Activated CD8-positive, alpha-beta T cell treated with anti-CD3 and anti-CD28 coated beads for 36 hours (primary cell): Measurements from ENCODE around the gene SDHAF2. TPM values are rescaled to one million over a fixed set of nuclear protein-coding genes. Genes with fewer than 3 reads are reported as not detected.
"Not testable (repeated sequence)": the region's sequence is repeated elsewhere in the genome, so short reads cannot be mapped to it uniquely, and the experiment has no call there.

Source experiments
- ATAC-seq: fragments of 200-7000 bp; cut with Tn5 transposase; one replicate; pipeline ENCODE4 v1.10.0; 2021; ENCODE audit warnings: mild to moderate bottlenecking, moderate library complexity
- CTCF ChIA-PET: fragments of 350-600 bp; sonication (Branson Sonifier 250); formaldehyde crosslinking; loops from one replicate; lab custom pipeline; 2021; ENCODE audit warnings: antibody characterized with exemption; lab: Charles Lee
- POLR2A ChIA-PET: fragments of 350-600 bp; sonication (Branson Sonifier 250); formaldehyde crosslinking; loops from one replicate; lab custom pipeline; 2021; ENCODE audit warnings: antibody characterized with exemption; lab: Charles Lee
- DNase-seq: peaks from one replicate; pipeline ENCODE4 v3.0.0-alpha.2; 2020
- H3K27ac Mint-ChIP-seq: one replicate; pipeline ENCODE4 v1.8.0; 2021; ENCODE audit warnings: mild to moderate bottlenecking, mixed read lengths
- H3K27me3 Mint-ChIP-seq: one replicate; pipeline ENCODE4 v1.8.0; 2021; ENCODE audit warnings: mixed read lengths
- H3K36me3 Mint-ChIP-seq: one replicate; pipeline ENCODE4 v1.8.0; 2021; ENCODE audit warnings: low read depth, mixed read lengths
- H3K4me1 Mint-ChIP-seq: one replicate; pipeline ENCODE4 v1.8.0; 2021; ENCODE audit warnings: low read depth, mixed read lengths
- H3K4me3 Mint-ChIP-seq: one replicate; pipeline ENCODE4 v1.8.0; 2021; ENCODE audit warnings: mild to moderate bottlenecking, moderate library complexity, mixed read lengths
- H3K9me3 Mint-ChIP-seq: one replicate; pipeline ENCODE4 v1.8.0; 2021; ENCODE audit warnings: mixed read lengths
- intact Hi-C: fragments of 100-400 bp; cut with micrococcal nuclease; formaldehyde crosslinking; loops from one replicate; pipeline ENCODE4 v1.10.0; 2022
- total RNA-seq, 2 experiments: library from RNA; stranded (reverse); gene quantifications; one replicate each; pipeline ENCODE4 v1.2.3, GENCODE V29; 2021
- TF ChIP-seq, protein P1 (sequence below): fragments of 200-600 bp; IDR thresholded peaks from one replicate; pipeline ENCODE4 v1.8.0; 2022; ENCODE audit warnings: antibody characterized with exemption, mild to moderate bottlenecking

Gene SDHAF2
- total RNA-seq, result 10 to 100 TPM; 33.6 to 35.3 TPM

DNA sequence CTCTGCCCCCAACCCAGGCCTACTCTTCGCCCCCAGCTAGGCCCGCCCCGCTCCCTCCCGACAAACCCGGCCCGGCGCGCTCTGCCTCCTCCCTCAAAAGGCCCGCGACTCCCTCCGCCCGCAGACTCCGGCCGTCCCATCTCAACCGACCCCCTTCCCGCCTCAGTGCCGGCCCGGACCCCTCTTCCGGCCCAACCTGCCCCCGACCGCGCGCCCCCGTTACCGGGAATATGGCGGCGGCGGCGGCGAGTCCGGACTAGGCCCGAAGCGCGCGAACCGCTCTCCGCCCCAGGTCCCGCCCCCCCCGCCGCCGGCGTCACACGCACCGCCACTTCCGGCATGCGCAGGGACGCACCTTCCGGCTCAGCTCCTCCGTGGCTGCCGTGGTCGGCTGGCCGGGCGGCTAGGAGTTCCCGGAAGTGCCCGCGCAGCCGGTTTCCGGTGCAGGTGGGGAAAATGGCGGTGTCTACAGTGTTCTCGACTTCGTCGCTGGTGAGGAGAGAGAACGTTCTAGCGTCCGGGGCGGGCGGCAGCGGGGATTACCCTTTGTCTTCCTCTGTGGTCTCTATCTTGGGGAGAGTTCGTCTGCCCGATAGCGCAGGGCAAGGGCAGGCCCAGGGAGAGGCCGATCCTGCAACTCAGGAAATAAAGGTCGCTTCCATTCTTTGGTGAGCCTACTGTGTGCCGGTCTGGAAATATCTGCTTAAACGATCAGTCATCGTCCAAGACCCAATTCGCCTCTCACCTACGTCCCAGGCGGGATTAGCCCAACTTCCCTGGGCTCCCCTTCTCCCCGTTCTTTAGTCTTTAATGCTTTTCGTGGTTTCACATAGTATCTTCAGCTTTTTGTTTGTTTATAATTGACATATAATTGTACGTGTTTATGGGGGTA, at the start of gene SDHAF2, which contains the start of gene CPSF7:
TSS of gene SDHAF2 (plus strand) at position 434 of the 892 bp plus-strand sequence. CDS start at position 457, 23 bp downstream.
TSS of gene CPSF7 (minus strand) at position 285 of the 892 bp plus-strand sequence. CDS start 740 bp downstream, outside the sequence.
- Mint-ChIP-seq H3K4me3 (peak within 1 kb of the TSS; percentile 98), H3K27ac (peak within 1 kb of the TSS; percentile 99), H3K9me3 (no peaks in the 10 kb centered on the region), H3K27me3 (no peaks in the 10 kb centered on the region), H3K4me1 (peaks cover 57% of the 10 kb centered on the region), H3K36me3 (peaks cover 46% of the 10 kb centered on the region)
- TF ChIP-seq, protein P1, sequence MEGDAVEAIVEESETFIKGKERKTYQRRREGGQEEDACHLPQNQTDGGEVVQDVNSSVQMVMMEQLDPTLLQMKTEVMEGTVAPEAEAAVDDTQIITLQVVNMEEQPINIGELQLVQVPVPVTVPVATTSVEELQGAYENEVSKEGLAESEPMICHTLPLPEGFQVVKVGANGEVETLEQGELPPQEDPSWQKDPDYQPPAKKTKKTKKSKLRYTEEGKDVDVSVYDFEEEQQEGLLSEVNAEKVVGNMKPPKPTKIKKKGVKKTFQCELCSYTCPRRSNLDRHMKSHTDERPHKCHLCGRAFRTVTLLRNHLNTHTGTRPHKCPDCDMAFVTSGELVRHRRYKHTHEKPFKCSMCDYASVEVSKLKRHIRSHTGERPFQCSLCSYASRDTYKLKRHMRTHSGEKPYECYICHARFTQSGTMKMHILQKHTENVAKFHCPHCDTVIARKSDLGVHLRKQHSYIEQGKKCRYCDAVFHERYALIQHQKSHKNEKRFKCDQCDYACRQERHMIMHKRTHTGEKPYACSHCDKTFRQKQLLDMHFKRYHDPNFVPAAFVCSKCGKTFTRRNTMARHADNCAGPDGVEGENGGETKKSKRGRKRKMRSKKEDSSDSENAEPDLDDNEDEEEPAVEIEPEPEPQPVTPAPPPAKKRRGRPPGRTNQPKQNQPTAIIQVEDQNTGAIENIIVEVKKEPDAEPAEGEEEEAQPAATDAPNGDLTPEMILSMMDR, result no peak
- intact Hi-C loops, result no loop called here
- DNase-seq (peak; percentile 98), ATAC-seq (peak; percentile 91)
- POLR2A ChIA-PET, result interaction anchor here (0.7 to 4.1 kb wide), 19 partner anchors 8 to 524 kb away, joined by 3 to 36 read pairs (median 4); partner anchors contain the start of genes CYB561A3, DDB1, TKFC and TMEM138
- CTCF ChIA-PET, result interaction anchor here (0.6 to 4.0 kb wide), 11 partner anchors 9 to 599 kb away, joined by 3 to 22 read pairs (median 3); partner anchors contain the start of genes LRRC10B and TMEM216

DNA sequence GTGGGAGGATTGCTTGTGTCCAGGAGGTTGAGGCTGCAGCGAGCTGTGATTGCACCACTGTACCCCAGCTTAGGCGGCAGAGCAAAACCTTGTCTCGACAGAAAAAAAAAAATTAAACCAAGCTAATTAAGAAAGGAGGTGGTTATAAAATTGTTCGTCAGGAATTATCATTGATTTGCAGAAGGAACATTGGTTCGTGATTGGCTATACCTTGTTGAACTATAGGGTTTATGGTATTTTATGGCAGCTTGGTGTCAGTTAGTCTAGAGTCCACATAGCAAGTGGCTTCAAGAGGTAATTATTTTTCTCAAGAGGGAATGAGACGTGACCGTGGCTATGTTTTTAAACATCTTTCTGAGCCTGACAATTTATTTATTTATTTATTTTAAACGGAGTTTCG, 49.0 kb upstream of the SDHAF2 start:
- Mint-ChIP-seq H3K27me3 (no peaks in the 10 kb centered on the region), H3K9me3 (no peaks in the 10 kb centered on the region), H3K36me3 (peaks cover 6% of the 10 kb centered on the region), H3K27ac (no peak overlapping the region), H3K4me1 (peaks cover 4% of the 10 kb centered on the region), H3K4me3 (no peak overlapping the region)
- POLR2A ChIA-PET, result interaction anchor here (1.1 kb wide), 1 partner anchor 11 kb away, joined by 3 read pairs; no protein-coding TSS in a partner anchor
- TF ChIP-seq, protein P1, result no peak
- CTCF ChIA-PET, result interaction anchor here (1.3 to 8.0 kb wide), 3 partner anchors 12 to 44 kb away, joined by 3 to 313 read pairs (median 3); partner anchors contain the start of genes DDB1, TKFC and TMEM216
- intact Hi-C loops, result loop anchor here (10.0 kb wide), 1 partner anchor 126 kb away; no protein-coding TSS in a partner anchor
- DNase-seq, result no peak
- no peak for ATAC-seq

DNA sequence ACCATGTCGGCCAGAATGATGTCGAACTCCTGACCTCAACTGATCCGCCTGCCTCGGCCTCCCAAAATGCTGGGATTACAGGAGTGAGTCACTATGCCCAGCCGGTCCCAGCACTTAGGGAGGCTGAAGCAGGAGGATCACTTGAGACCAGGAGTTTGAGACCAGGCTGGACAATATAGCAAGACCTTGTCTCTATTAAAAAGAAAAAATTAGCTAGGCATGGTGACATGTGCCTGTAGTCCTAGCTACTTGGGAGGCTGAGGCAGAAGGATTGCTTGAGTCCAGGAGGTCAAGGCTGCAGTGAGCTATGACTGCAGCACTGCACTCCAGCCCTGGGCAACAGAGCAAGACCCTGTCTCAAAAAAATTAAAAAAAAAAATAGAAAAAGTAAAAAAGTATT, 46.1 kb upstream of the SDHAF2 start:
- H3K4me1 Mint-ChIP-seq, DNase-seq, ATAC-seq, H3K27ac Mint-ChIP-seq, H3K36me3 Mint-ChIP-seq, H3K9me3 Mint-ChIP-seq, H3K27me3 Mint-ChIP-seq, H3K4me3 Mint-ChIP-seq: not testable (repeated sequence)
- ChIA-PET POLR2A (interaction anchor here (1.0 to 2.7 kb wide), 3 partner anchors 10 to 22 kb away, joined by 3 to 16 read pairs (median 4); partner anchors contain the start of genes CYB561A3 and TMEM138), CTCF (interaction anchor here (1.5 to 8.0 kb wide), 9 partner anchors 10 to 129 kb away, joined by 3 to 313 read pairs (median 24); partner anchors contain the start of genes CYB561A3, DDB1, TKFC and TMEM138)
- intact Hi-C loops, result loop anchor here (10.0 kb wide), 1 partner anchor 129 kb away; no protein-coding TSS in a partner anchor

DNA sequence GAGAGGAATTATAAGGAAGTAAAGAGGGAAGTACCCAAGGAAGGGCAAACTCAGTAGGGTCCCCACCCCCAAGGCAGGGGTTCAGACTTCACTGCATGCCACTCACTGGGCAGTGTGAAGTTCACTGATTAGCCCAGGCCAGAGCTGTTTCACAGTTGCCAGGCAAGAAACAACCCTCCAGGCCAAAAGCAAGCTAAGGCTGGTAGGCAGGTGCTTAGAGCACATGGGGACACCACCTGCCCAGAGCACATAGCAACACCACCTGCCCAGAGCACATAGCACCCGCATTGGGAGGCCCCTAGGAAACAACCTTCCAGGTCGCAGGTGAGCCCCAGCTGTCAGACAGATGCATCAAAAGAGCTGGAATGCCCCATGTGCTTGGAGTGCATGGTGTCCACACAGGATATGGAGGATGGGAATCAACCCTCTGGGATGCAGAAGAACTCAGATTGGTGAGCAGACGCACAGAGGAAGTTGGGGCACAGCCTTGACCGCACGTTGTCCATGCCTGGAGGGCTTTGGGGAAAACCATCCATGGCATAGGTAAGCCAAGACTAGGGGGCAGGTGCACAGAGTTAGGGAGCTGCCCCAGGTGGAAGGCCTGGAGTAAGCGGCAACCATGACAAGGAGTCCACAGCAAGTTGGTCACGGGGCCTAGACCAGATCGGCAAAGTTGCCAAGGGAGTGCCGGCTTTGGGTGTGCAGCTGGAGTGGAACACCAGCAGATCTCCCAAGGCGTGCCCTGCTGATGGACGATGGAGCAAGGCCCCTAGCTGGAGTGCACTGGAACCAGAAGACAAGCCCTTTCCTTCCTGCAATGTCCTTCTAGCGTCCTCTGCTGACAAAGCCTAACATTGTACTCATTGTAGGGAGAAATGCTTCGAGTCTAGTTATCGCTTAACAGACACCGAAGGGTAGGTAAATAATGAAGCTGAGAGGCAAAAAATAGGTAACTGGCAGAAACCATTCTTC, 45.4 kb upstream of the SDHAF2 start:
- ATAC-seq, result no peak
- no peak for DNase-seq
- Mint-ChIP-seq H3K4me1 (peaks cover 4% of the 10 kb centered on the region), H3K36me3 (no peaks in the 10 kb centered on the region), H3K27ac (no peak overlapping the region), H3K4me3 (no peak overlapping the region), H3K27me3 (no peaks in the 10 kb centered on the region), H3K9me3 (no peaks in the 10 kb centered on the region)
- CTCF ChIA-PET, result interaction anchor here (1.0 to 8.0 kb wide), 26 partner anchors 8 to 553 kb away, joined by 3 to 313 read pairs (median 12); partner anchors contain the start of genes CPSF7, CYB561A3, DDB1 and SDHAF2
- TF ChIP-seq, protein P1, result no peak
- POLR2A ChIA-PET, result interaction anchor here (0.6 to 2.7 kb wide), 7 partner anchors 9 to 51 kb away, joined by 3 to 16 read pairs (median 5); partner anchors contain the start of genes CYB561A3, DDB1, TKFC and TMEM138
- intact Hi-C loops, result loop anchor here (1.0 to 10.0 kb wide), 2 partner anchors 48 to 130 kb away; no protein-coding TSS in a partner anchor
